Loucy (cell line): Measurements from ENCODE around the gene TRIM47.

Experiments
- EZH2phosphoT487 ChIP-seq: fragments of 200-600 bp; IDR thresholded peaks from 2 replicates; pipeline ENCODE4 v1.6.1; 2018; ENCODE audit warnings: antibody characterized with exemption, mild to moderate bottlenecking, moderate library complexity, borderline replicate concordance
- TF ChIP-seq, protein P1 (sequence below): fragments of 200-600 bp; sonication (generic); conservative IDR thresholded peaks from 2 replicates; pipeline ENCODE4 v1.5.1; 2014; ENCODE audit warnings: mild to moderate bottlenecking, antibody characterized with exemption, low read length

DNA sequence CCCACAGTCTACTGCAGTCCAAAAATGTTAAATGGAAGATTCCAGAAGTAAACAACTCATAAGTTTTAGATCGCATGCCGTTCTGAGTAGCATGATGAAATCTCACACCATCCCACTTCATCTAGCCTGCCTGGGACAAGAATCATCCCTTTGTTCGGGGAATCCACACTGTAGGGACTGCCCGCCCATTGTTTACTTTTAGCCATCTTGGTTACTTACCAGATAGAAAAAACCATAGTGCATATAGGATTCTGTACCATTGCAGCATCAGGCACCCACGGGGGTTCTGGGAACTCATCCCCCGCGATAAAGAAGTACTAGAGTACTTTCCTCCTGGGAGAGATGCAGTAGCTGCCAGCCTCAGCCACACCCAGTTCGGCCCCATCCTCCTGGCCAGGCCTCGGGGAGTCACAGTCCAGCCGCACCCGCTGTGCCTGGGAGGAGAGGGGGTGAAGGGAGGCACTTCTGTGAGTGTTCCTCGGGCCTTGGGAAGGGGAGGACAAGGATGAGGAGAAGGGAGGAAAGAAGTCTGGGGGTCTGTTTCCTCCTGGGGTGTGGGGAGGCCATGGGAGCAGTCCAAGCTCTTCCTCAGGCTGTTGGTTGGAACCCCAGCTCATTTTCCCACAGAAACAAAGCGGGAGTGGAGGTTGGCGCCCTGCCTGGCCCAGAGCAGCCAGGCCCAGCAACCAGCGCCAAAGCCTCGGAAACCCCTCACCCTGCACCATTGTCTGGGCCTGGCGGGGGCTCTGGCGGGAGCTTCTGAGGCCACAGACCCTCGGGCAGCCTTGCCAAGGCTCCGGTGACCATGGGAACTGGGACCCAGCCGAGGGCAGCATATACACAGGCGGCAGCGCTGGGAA, 8.9 kb downstream of the TRIM47 start:
- TF ChIP-seq, protein P1, sequence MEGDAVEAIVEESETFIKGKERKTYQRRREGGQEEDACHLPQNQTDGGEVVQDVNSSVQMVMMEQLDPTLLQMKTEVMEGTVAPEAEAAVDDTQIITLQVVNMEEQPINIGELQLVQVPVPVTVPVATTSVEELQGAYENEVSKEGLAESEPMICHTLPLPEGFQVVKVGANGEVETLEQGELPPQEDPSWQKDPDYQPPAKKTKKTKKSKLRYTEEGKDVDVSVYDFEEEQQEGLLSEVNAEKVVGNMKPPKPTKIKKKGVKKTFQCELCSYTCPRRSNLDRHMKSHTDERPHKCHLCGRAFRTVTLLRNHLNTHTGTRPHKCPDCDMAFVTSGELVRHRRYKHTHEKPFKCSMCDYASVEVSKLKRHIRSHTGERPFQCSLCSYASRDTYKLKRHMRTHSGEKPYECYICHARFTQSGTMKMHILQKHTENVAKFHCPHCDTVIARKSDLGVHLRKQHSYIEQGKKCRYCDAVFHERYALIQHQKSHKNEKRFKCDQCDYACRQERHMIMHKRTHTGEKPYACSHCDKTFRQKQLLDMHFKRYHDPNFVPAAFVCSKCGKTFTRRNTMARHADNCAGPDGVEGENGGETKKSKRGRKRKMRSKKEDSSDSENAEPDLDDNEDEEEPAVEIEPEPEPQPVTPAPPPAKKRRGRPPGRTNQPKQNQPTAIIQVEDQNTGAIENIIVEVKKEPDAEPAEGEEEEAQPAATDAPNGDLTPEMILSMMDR, result no peak
- no peak for TF ChIP-seq EZH2phosphoT487
